ENCODE data around the gene AFAP1. TPM values are rescaled to one million over a fixed set of nuclear protein-coding genes. Genes with fewer than 3 reads are reported as not detected.

Gene AFAP1
- total RNA-seq, 1 donor from 2014 or later: 6.7 TPM

DNA sequence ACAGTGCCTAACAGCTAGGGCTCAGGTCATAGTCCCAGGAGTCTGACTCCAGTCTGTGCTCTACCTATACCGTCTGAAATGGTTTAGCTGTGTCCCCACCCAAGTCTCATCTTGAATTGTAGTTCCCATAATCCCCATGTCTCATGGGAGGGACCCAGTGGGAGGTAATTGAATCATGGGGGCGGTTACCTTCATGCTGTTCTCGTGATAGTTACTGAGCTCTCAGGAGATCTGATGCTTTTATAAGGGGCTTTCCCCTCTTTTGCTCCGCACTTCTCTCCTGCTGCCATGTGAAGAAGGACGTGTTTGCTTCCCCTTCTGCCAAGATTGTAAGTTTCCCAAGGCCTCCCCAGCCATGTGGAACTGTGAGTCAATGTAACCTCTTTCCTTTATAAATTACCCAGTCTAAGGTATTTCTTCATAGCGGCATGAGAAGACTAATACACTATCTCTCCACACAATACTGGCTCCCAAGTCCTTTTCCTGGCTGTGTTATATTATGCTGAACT, 110.8 kb downstream of the AFAP1 start:
- Histone ChIP-seq H3K27ac (no peak overlapping the region), H3K36me3 (no peaks in the 10 kb centered on the region), H3K4me1 (peaks cover 16% of the 10 kb centered on the region), H3K4me3 (no peak overlapping the region), H3K4me2 (no peak overlapping the region), H2AFZ (replicated peaks) (no peak overlapping the region), H3K27me3 (no peaks in the 10 kb centered on the region), H3K9ac (no peak overlapping the region), H4K20me1 (ENCODE audit: low read depth) (no peaks in the 10 kb centered on the region), H3F3A (ENCODE audit: low read depth) (peaks cover 12% of the 10 kb centered on the region), H3K79me2 (ENCODE audit: low read depth) (no peaks in the 10 kb centered on the region), H3K9me3 (ENCODE audit: low read depth) (no peaks in the 10 kb centered on the region)
- no peaks in the 10 kb centered on the region for H3K9me3 Mint-ChIP-seq
- DNase-seq (ENCODE audit: low spot score): no peak
- no peak overlapping the region for H3K4me3 Mint-ChIP-seq
- H3K36me3 Mint-ChIP-seq: peaks cover 29% of the 10 kb centered on the region
- no peaks in the 10 kb centered on the region for H3K27me3 Mint-ChIP-seq (ENCODE audit: insufficient read depth, low read depth)
- TF ChIP-seq, protein P1, sequence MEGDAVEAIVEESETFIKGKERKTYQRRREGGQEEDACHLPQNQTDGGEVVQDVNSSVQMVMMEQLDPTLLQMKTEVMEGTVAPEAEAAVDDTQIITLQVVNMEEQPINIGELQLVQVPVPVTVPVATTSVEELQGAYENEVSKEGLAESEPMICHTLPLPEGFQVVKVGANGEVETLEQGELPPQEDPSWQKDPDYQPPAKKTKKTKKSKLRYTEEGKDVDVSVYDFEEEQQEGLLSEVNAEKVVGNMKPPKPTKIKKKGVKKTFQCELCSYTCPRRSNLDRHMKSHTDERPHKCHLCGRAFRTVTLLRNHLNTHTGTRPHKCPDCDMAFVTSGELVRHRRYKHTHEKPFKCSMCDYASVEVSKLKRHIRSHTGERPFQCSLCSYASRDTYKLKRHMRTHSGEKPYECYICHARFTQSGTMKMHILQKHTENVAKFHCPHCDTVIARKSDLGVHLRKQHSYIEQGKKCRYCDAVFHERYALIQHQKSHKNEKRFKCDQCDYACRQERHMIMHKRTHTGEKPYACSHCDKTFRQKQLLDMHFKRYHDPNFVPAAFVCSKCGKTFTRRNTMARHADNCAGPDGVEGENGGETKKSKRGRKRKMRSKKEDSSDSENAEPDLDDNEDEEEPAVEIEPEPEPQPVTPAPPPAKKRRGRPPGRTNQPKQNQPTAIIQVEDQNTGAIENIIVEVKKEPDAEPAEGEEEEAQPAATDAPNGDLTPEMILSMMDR (IDR thresholded peaks at IDR 0.05): no peak
- TF ChIP-seq EZH2 (IDR thresholded peaks at IDR 0.05) (no peak), EZH2phosphoT487 (IDR thresholded peaks at IDR 0.05) (no peak)
- H3K4me1 Mint-ChIP-seq: peaks cover 20% of the 10 kb centered on the region
- peak overlapping the region; percentile 5 for H3K27ac Mint-ChIP-seq

DNA sequence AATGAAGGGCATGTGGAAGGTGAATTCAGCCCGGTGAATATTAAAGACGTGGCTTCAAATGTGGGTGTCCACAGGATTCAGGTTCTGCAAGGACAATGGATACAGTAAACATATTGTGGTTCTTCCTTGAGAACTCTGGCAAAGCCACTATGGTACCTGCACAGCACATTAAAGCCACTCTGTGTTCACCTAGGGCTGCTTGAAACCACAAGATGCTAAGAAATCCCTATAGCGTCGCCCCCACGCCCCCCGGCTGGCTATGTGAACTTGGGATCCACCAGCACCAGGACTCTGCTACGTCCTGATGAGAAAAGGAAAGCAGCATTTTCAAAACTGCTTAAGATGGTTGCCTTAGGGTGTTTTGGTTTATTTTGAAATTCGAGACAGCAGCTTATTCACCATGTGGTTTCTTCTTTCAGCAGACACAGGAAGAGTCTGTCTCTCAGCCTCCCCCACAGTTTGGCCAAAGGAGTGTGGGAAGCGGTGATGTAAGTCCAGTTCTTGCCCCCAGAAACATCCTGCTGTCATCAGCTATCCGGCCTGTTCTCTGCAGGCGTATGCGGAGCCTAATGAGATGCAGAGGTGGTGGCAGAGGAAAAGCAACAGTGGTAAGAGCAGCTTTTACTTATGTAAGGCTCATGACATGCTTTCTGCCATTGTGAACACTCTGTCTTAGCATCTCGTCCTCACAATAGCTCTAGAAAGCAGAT, 111.5 kb downstream of the AFAP1 start:
- TF ChIP-seq EZH2 (IDR thresholded peaks at IDR 0.05): no peak
- no peak for TF ChIP-seq EZH2phosphoT487 (IDR thresholded peaks at IDR 0.05)
- TF ChIP-seq, protein P1 (IDR thresholded peaks at IDR 0.05): no peak
- H3K27me3 Mint-ChIP-seq (ENCODE audit: insufficient read depth, low read depth): no peaks in the 10 kb centered on the region
- H3K4me1 Mint-ChIP-seq: peaks cover 25% of the 10 kb centered on the region
- Histone ChIP-seq H3K9ac (no peak overlapping the region), H3K79me2 (ENCODE audit: low read depth) (no peaks in the 10 kb centered on the region), H4K20me1 (ENCODE audit: low read depth) (no peaks in the 10 kb centered on the region), H2AFZ (replicated peaks) (no peak overlapping the region), H3K4me2 (no peak overlapping the region), H3F3A (ENCODE audit: low read depth) (peaks cover 16% of the 10 kb centered on the region), H3K27ac (no peak overlapping the region), H3K27me3 (no peaks in the 10 kb centered on the region), H3K9me3 (ENCODE audit: low read depth) (no peaks in the 10 kb centered on the region), H3K36me3 (no peaks in the 10 kb centered on the region), H3K4me3 (no peak overlapping the region), H3K4me1 (peaks cover 23% of the 10 kb centered on the region)
- no peak overlapping the region for H3K4me3 Mint-ChIP-seq
- H3K9me3 Mint-ChIP-seq: no peaks in the 10 kb centered on the region
- peaks cover 28% of the 10 kb centered on the region for H3K36me3 Mint-ChIP-seq
- peak overlapping the region; percentile 5 for H3K27ac Mint-ChIP-seq
- DNase-seq (ENCODE audit: low spot score): no peak

GRCh38 chr4:7827566-7827965, 112.1 kb downstream of the AFAP1 start:
- H3K9ac ChIP-seq: no peak overlapping the region
- H3F3A ChIP-seq (ENCODE audit: low read depth): peaks cover 16% of the 10 kb centered on the region
- Mint-ChIP-seq H3K36me3 (peaks cover 23% of the 10 kb centered on the region), H3K9me3 (no peaks in the 10 kb centered on the region), H3K27ac (no peak overlapping the region), H3K27me3 (ENCODE audit: insufficient read depth, low read depth) (no peaks in the 10 kb centered on the region), H3K4me3 (no peak overlapping the region), H3K4me1 (peaks cover 28% of the 10 kb centered on the region)
- H3K36me3 ChIP-seq: no peaks in the 10 kb centered on the region
- no peaks in the 10 kb centered on the region for H3K27me3 ChIP-seq
- no peak overlapping the region for H2AFZ ChIP-seq (replicated peaks)
- H3K4me2 ChIP-seq: no peak overlapping the region
- H3K4me3 ChIP-seq: no peak overlapping the region
- no peak for DNase-seq (ENCODE audit: low spot score)
- no peaks in the 10 kb centered on the region for H3K79me2 ChIP-seq (ENCODE audit: low read depth)
- no peak overlapping the region for H3K27ac ChIP-seq
- no peaks in the 10 kb centered on the region for H4K20me1 ChIP-seq (ENCODE audit: low read depth)
- H3K4me1 ChIP-seq: peaks cover 26% of the 10 kb centered on the region
- no peaks in the 10 kb centered on the region for H3K9me3 ChIP-seq (ENCODE audit: low read depth)
- TF ChIP-seq EZH2 (IDR thresholded peaks at IDR 0.05): no peak
- TF ChIP-seq, protein P1 (IDR thresholded peaks at IDR 0.05): no peak
- no peak for TF ChIP-seq EZH2phosphoT487 (IDR thresholded peaks at IDR 0.05)

Data from neural progenitor cell (in vitro differentiated cells).